Hematopoietic multipotent progenitor cell (in vitro differentiated cells): ENCODE results near the gene APLF. TPM values are rescaled to one million over a fixed set of nuclear protein-coding genes. Genes with fewer than 3 reads are reported as not detected.
"Not testable (repeated sequence)": the region's sequence is repeated elsewhere in the genome, so short reads cannot be mapped to it uniquely, and the experiment has no call there.

ENCODE experiments used
- DNase-seq, 3 donors: peaks; one replicate each; pipeline ENCODE4 v3.0.0-alpha.2; 2011 to 2015; ENCODE audit warnings: low read depth in 2 of 3, low spot score in 2 of 3
- total RNA-seq: library from RNA; depleted of rRNA; stranded (reverse); fragments of >200 nt; gene quantifications from one replicate; pipeline ENCODE4 v1.2.3, GENCODE V29; 2012

APLF gene
- total RNA-seq, 1 donor = 5.4 TPM

- DNase-seq = no peak
These were observed 102.2 kb downstream of the APLF start for GRCh38 chr2:68569604-68570003.

GRCh38 chr2:68570434-68570833 lies 103.0 kb downstream of the APLF start:
- DNase-seq = not testable (repeated sequence)

GRCh38 chr2:68574202-68574791 lies 106.9 kb downstream of the APLF start:
- no peak for DNase-seq

- DNase-seq = no peak
These were observed 109.8 kb downstream of the APLF start for GRCh38 chr2:68577183-68577582.

- DNase-seq = no peak
These were observed 112.3 kb downstream of the APLF start for GRCh38 chr2:68579689-68580088.

GRCh38 chr2:68588589-68588988 lies 121.2 kb downstream of the APLF start:
- no peak for DNase-seq

- DNase-seq = peak in 1 of 3 donors; percentile 17
These were observed 122.6 kb downstream of the APLF start for GRCh38 chr2:68589963-68590362.

- DNase-seq = no peak
These were observed 123.3 kb downstream of the APLF start for GRCh38 chr2:68590702-68591101.

- DNase-seq = no peak
These were observed 123.8 kb downstream of the APLF start for GRCh38 chr2:68591225-68591624.

- no peak for DNase-seq
These were observed 126.7 kb downstream of the APLF start for GRCh38 chr2:68594041-68594440.

GRCh38 chr2:68594674-68595492 lies 127.5 kb downstream of the APLF start:
- DNase-seq = peak; percentile 23 to 63 (median 54)

GRCh38 chr2:68595493-68595785 lies 128.1 kb downstream of the APLF start:
- DNase-seq = not testable (repeated sequence)

GRCh38 chr2:68600495-68600894 lies 133.1 kb downstream of the APLF start:
- not testable (repeated sequence) for DNase-seq

- DNase-seq = no peak
These were observed 135.7 kb downstream of the APLF start for GRCh38 chr2:68603059-68603458.

- DNase-seq = no peak
These were observed 136.7 kb downstream of the APLF start for GRCh38 chr2:68604077-68604476.

GRCh38 chr2:68605939-68606338 lies 138.6 kb downstream of the APLF start:
- DNase-seq = no peak

- DNase-seq = no peak
These were observed 139.4 kb downstream of the APLF start for GRCh38 chr2:68606759-68607158.

- DNase-seq = no peak
These were observed 140.5 kb downstream of the APLF start for GRCh38 chr2:68607837-68608236.

- DNase-seq = no peak
These were observed 145.6 kb downstream of the APLF start for GRCh38 chr2:68612765-68613519.

GRCh38 chr2:68620772-68621171 lies 153.4 kb downstream of the APLF start:
- DNase-seq = no peak

- DNase-seq = no peak
These were observed 156.4 kb downstream of the APLF start for GRCh38 chr2:68623820-68624219.

- DNase-seq = no peak
These were observed 160.2 kb downstream of the APLF start for GRCh38 chr2:68627615-68628014.
